Measurements from ENCODE around the gene BIK. TPM values are rescaled to one million over a fixed set of nuclear protein-coding genes. Genes with fewer than 3 reads are reported as not detected.

BIK gene
- total RNA-seq, 1 donor from 2014 or later: 66.6 TPM

DNA sequence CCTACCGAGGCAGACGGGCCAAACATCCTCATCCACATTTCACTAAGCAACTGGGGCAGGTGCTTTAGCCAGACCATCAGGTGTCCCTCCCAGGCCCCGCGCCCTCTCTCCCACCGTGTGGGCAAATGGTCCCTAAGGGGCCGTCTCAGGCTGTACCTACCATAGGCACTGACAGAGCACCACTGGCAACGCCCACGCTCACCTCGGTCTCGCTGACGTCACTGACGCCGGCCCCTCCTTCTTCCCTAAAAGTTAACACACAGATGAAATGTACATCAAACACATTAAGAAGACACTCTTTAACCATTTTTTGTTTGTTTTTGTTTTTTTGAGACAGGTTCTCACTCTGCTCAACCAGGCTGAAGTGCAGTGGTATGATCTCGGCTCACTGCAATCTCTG, 30.8 kb upstream of the BIK start:
- DNase-seq (ENCODE audit: low read depth) (no peak), FAIRE-seq (no peak)
- Histone ChIP-seq H3K4me3 (ENCODE audit: low read depth, low read length) (no peak overlapping the region), H3K27me3 (ENCODE audit: control insufficient read depth, insufficient read depth, low read length) (no peaks in the 10 kb centered on the region), H3K36me3 (ENCODE audit: control insufficient read depth, insufficient read depth, low read length) (peaks cover 1% of the 10 kb centered on the region)
- TF ChIP-seq, protein P1, sequence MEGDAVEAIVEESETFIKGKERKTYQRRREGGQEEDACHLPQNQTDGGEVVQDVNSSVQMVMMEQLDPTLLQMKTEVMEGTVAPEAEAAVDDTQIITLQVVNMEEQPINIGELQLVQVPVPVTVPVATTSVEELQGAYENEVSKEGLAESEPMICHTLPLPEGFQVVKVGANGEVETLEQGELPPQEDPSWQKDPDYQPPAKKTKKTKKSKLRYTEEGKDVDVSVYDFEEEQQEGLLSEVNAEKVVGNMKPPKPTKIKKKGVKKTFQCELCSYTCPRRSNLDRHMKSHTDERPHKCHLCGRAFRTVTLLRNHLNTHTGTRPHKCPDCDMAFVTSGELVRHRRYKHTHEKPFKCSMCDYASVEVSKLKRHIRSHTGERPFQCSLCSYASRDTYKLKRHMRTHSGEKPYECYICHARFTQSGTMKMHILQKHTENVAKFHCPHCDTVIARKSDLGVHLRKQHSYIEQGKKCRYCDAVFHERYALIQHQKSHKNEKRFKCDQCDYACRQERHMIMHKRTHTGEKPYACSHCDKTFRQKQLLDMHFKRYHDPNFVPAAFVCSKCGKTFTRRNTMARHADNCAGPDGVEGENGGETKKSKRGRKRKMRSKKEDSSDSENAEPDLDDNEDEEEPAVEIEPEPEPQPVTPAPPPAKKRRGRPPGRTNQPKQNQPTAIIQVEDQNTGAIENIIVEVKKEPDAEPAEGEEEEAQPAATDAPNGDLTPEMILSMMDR (IDR thresholded peaks at IDR 0.05; ENCODE audit: insufficient read depth, low read length, severe bottlenecking): no peak

DNA sequence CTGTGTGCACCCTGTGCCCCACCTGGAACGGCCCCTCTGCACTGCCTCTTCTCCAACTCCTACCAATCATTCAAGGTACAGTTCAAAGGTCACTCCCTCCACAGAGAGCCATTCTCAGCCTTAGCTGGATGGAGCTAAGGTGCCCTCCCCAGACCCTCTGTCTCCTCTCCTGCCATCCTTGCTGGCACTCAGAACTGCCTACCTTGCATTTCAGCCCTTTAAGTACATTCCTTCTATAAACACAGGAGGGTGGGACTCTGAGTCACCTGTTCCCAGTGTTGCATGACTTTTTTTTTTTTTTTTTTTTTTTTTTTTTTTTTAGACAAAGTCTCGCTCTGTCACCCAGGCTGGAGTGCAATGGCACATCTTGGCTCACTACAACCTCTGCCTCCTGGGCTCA, 29.9 kb upstream of the BIK start:
- H3K27me3 ChIP-seq (ENCODE audit: control insufficient read depth, insufficient read depth, low read length): no peaks in the 10 kb centered on the region
- DNase-seq (ENCODE audit: low read depth) (peak; percentile 78), FAIRE-seq (no peak)
- no peak overlapping the region for H3K4me3 ChIP-seq (ENCODE audit: low read depth, low read length)
- H3K36me3 ChIP-seq (ENCODE audit: control insufficient read depth, insufficient read depth, low read length): peaks cover under 1% of the 10 kb centered on the region
- TF ChIP-seq, protein P1 (IDR thresholded peaks at IDR 0.05; ENCODE audit: insufficient read depth, low read length, severe bottlenecking): no peak

DNA sequence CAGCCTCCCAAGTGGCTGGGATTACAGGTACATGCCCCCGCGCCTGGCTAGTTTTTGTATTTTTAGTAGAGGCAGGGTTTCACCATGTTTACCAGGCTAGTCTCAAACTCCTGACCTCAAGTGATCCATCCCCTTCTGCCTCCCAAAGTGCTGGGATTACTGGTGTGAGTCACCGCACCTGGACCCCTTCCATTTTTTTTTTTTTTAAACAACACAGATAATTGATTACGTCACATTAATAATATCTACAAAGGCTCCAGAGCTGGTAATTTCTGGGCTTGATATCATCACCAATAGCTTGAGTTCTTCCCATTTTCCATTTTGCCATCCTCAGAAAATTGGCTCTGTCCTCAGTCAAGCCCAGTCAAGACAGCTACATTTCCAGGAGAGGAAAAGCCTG, 28.6 kb upstream of the BIK start:
- H3K36me3 ChIP-seq (ENCODE audit: control insufficient read depth, insufficient read depth, low read length): peaks cover 2% of the 10 kb centered on the region
- TF ChIP-seq, protein P1 (IDR thresholded peaks at IDR 0.05; ENCODE audit: insufficient read depth, low read length, severe bottlenecking): no peak
- no peak for DNase-seq (ENCODE audit: low read depth)
- H3K4me3 ChIP-seq (ENCODE audit: low read depth, low read length): no peak overlapping the region
- no peak for FAIRE-seq
- no peaks in the 10 kb centered on the region for H3K27me3 ChIP-seq (ENCODE audit: control insufficient read depth, insufficient read depth, low read length)

DNA sequence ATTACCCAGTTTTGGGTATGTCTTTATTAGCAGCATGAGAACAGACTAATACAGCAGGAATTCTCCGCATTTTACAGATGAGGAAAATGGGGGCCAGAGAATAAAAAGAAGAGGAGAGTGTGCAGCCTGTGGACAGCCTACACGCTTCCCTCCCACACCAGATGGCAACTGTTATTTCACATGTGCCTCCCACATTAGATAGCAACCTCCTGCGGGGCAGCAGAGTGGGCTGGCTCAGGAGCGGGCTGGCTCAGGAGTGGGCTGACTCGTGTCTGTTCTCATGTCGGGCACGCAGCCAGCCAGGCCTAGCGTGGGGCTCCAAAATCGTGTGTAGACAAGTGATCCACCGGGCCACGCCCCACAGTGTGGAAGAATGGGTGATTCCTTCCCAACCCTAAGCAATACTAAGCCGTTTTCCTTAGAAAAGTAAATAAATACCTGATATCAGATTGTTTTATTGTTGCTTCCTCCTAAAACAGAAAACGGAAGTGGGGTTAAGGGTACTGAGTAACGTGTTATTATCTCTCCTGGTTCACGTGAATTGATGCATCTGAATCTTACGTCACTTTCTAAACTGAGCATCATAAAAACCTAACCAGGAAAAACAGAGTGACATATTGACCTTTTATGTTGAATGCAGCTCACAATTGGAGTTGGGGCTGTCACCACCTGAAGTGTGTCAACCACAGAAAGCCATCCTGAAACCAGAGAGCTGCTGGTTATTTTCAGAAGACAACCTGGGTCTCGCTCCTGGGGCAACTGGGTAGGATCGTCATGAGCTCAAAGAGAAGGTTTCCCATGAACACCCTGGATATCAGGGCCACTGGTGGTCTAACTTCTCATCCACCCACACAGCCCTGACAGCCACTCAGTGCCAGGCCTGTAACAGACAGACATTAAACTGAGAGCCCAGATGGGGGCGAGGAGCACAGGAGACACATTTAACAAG, 24.6 kb upstream of the BIK start:
- peaks cover 2% of the 10 kb centered on the region for H3K36me3 ChIP-seq (ENCODE audit: control insufficient read depth, insufficient read depth, low read length)
- FAIRE-seq: no peak
- TF ChIP-seq, protein P1 (IDR thresholded peaks at IDR 0.05; ENCODE audit: insufficient read depth, low read length, severe bottlenecking): no peak
- no peak for DNase-seq (ENCODE audit: low read depth)
- H3K27me3 ChIP-seq (ENCODE audit: control insufficient read depth, insufficient read depth, low read length): no peaks in the 10 kb centered on the region
- H3K4me3 ChIP-seq (ENCODE audit: low read depth, low read length): no peak overlapping the region

DNA sequence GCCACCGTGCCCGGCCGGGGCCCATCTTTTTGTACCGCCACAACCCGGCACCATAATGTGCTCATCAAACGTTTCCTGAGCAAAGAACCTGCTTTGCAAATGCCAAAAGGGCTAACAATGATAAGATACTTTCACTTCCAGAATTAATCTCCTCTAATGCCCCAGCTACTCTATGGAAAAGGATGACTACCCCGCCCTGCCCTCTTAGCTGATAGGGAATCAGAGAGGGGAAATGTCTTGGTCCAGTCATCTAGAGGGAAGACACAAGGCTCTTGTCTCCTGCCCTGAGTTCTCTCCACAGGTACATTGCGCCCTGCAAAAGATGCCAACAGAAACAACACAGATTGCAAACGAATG, 21.9 kb upstream of the BIK start:
- no peak for DNase-seq (ENCODE audit: low read depth)
- TF ChIP-seq, protein P1 (IDR thresholded peaks at IDR 0.05; ENCODE audit: insufficient read depth, low read length, severe bottlenecking): no peak
- H3K27me3 ChIP-seq (ENCODE audit: control insufficient read depth, insufficient read depth, low read length): no peaks in the 10 kb centered on the region
- H3K36me3 ChIP-seq (ENCODE audit: control insufficient read depth, insufficient read depth, low read length): peaks cover 2% of the 10 kb centered on the region
- H3K4me3 ChIP-seq (ENCODE audit: low read depth, low read length): peak overlapping the region; percentile 43
- no peak for FAIRE-seq
